ENCODE data around the gene GABRG3.

GRCh38 chr15:27091270-27091940 is 120.4 kb downstream of the GABRG3 start:
- TF ChIP-seq, protein P1, sequence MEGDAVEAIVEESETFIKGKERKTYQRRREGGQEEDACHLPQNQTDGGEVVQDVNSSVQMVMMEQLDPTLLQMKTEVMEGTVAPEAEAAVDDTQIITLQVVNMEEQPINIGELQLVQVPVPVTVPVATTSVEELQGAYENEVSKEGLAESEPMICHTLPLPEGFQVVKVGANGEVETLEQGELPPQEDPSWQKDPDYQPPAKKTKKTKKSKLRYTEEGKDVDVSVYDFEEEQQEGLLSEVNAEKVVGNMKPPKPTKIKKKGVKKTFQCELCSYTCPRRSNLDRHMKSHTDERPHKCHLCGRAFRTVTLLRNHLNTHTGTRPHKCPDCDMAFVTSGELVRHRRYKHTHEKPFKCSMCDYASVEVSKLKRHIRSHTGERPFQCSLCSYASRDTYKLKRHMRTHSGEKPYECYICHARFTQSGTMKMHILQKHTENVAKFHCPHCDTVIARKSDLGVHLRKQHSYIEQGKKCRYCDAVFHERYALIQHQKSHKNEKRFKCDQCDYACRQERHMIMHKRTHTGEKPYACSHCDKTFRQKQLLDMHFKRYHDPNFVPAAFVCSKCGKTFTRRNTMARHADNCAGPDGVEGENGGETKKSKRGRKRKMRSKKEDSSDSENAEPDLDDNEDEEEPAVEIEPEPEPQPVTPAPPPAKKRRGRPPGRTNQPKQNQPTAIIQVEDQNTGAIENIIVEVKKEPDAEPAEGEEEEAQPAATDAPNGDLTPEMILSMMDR (IDR thresholded peaks at IDR 0.05): no peak
- TF ChIP-seq POLR2A (IDR thresholded peaks at IDR 0.05): no peak

Measured in heart left ventricle (tissue), 13 donors.